Stomach (tissue), 9 donors: ENCODE results near the gene HOXB6. TPM values are rescaled to one million over a fixed set of nuclear protein-coding genes. Genes with fewer than 3 reads are reported as not detected.

Experiments
- DNase-seq, 2 donors: peaks; one replicate each; pipeline versions ENCODE4 v3.0.0 to v3.0.0-alpha.2; 2013 to 2019
- H3K27ac ChIP-seq, 5 donors: fragments of 200-600 bp in 4 of 5; sonication (generic) in 4 of 5; one replicate each; pipeline ENCODE4 v1.5.1; 2013 to 2019; ENCODE audit warnings: mild to moderate bottlenecking in 1 of 5, moderate library complexity in 1 of 5
- H3K27me3 ChIP-seq, 3 donors: fragments of 200-600 bp; sonication (generic); one replicate each; pipeline ENCODE4 v1.5.1; 2017 to 2019; ENCODE audit warnings: mixed run types in 1 of 3
- H3K36me3 ChIP-seq, 4 donors: fragments of 200-600 bp; sonication (generic); 1 replicate in 3 of 4; 2 replicates in 1 of 4; pipeline ENCODE4 v1.5.1; 2016 to 2019
- H3K4me1 ChIP-seq, 4 donors: fragments of 200-600 bp; sonication (generic); one replicate each; pipeline ENCODE4 v1.5.1; 2016 to 2019
- H3K4me3 ChIP-seq, 4 donors: fragments of 200-600 bp; sonication (generic) in 3 of 4; one replicate each; pipeline ENCODE4 v1.5.1; 2016 to 2019; ENCODE audit warnings: mild to moderate bottlenecking in 1 of 4
- H3K9me3 ChIP-seq, 4 donors: fragments of 200-600 bp; sonication (generic); one replicate each; pipeline ENCODE4 v1.5.1; 2016 to 2019
- CTCF ChIP-seq, 7 experiments: fragments of 450-650 bp in 4 of 7; fragments of 200-600 bp in 3 of 7; sonication (generic) in 3 of 7; IDR thresholded peaks; one replicate each; pipeline ENCODE4 v1.5.1; 2016 to 2019; ENCODE audit warnings: antibody characterized with exemption in 7 of 7, control low read depth in 2 of 7, mild to moderate bottlenecking in 1 of 7
- EP300 ChIP-seq: sonication (generic); formaldehyde crosslinking; IDR thresholded peaks from one replicate; pipeline ENCODE4 v1.6.1; 2017; ENCODE audit warnings: antibody characterized with exemption
- POLR2A ChIP-seq, 4 donors: fragments of 450-650 bp; IDR thresholded peaks; one replicate each; pipeline ENCODE4 v1.6.1; 2016; ENCODE audit warnings: antibody characterized with exemption in 4 of 4, control low read depth in 2 of 4, mild to moderate bottlenecking in 1 of 4, moderate library complexity in 1 of 4
- POLR2AphosphoS5 ChIP-seq, 3 donors: sonication (generic); formaldehyde crosslinking; IDR thresholded peaks; one replicate each; pipeline ENCODE4 v1.6.1; 2016; ENCODE audit warnings: antibody characterized with exemption in 3 of 3
- WGBS, 5 donors: extraction: QIAGEN DNeasy Blood & Tissue Kit in 3 of 5; methylation state at CpG; one replicate each; pipeline versions ENCODE4 v1.1.5 to v1.1.7; 2013 to 2018; 5-methylcytosine and 5-hydroxymethylcytosine counted together
- intact Hi-C: fragments of 100-400 bp; cut with DNase I; formaldehyde crosslinking; loops from one replicate; pipeline ENCODE4 v1.15.1; 2023; ENCODE audit warnings: low total_unique reads
- polyA plus RNA-seq, 3 donors: library from polyadenylated mRNA; stranded (reverse); fragments of 200-250 nt; gene quantifications; one replicate each; pipeline ENCODE4 v1.2.3, GENCODE V29; 2013
- total RNA-seq, 5 donors: library from RNA; depleted of rRNA; stranded (reverse); fragments of >200 nt; gene quantifications; one replicate each; pipeline versions ENCODE4 v1.1.0 to v1.2.3, GENCODE V29; 2014 to 2016
- donor health status: healthy with polysubstance abuse.
- donor health status: Bipolar disorder and iron deficiency.
- donor health status: healthy.

The HOXB6 gene
- total and polyA plus RNA-seq, 8 donors: 4.2 to 150 (median 10.9) TPM

DNA sequence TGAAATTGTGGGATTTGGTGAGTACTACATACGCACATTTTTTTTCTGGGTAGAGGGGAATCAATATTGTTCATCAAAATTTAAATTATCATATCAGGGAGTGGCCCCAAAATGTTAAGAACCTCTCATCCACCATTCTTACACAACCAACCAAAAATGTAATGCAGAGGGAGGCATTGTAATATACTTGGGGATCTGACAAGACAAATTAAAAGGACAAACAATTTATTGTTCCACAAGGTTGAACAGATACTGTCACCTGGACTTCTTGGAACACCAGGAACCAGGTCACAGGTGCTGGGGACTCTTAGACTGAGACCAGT is 36.0 kb upstream of the HOXB6 start:
- DNase-seq: no peak
- H3K4me3 ChIP-seq: no peak overlapping the region

DNA sequence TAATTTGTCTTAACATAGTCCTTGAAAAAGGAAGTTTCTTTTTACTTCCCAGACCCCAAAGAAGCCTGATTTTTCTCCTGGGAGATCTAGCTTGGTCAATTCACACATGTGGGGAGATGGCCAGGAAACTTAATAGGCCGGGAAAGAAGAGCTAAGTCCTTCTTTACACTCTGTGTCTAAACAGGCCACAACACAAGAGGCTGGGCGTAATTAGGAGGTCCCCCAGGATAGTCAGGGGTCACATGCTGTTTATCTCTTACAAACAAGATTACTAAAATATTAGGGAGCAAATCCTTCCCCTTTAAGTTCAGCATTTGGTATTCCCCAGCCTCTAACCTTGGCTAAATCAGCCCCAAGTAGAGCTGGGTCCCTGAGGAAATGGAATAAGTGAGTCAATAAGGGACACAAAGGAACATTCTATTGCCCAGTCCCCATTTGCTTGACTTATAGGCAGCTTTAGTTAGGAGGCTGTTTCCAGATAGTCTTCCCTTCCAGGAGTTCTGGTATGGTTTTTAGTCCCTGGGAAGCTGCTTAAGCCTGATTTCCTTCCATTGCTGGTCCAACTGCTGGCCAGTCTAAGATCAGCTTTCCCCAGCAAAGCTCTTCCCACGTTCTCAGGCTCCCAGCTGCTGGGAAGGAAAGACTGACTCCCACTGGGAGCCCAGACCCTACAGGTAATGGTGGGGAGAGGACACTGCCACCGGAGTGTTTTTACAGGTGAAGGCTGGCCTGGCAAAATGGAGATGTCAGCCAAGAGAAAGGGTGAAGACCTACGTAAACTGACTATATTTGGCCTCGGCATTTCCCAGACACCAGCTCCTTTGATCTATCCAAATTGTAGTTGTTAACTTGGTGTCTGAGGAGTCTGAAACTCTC is 35.4 kb upstream of the HOXB6 start:
- H3K27ac ChIP-seq: no peak overlapping the region
- peak in 1 of 2 donors; percentile 2 for DNase-seq
- peaks cover 43 to 100% (median 94%) of the 10 kb centered on the region in 3 donors for H3K27me3 ChIP-seq

More for the DNA sequence above, 36.0 kb upstream of the HOXB6 start:
- no peak for TF ChIP-seq POLR2AphosphoS5 (IDR thresholded peaks at IDR 0.05)
- no peak for TF ChIP-seq CTCF (IDR thresholded peaks at IDR 0.05)
- no peak for TF ChIP-seq POLR2A (IDR thresholded peaks at IDR 0.05)
- no peak for TF ChIP-seq EP300
- no peaks in the 10 kb centered on the region for H3K36me3 ChIP-seq
- peaks cover 39 to 100% (median 94%) of the 10 kb centered on the region in 3 donors for H3K27me3 ChIP-seq
- 36 to 75% (median 50%) methylated on average over 1 of the region's 1 CpG for WGBS, 5 donors
- intact Hi-C loops: no loop called here
- H3K27ac ChIP-seq: no peak overlapping the region
- peaks cover 0 to 21% (median 7%) of the 10 kb centered on the region in 4 donors for H3K4me1 ChIP-seq
- H3K9me3 ChIP-seq: no peaks in the 10 kb centered on the region

DNA sequence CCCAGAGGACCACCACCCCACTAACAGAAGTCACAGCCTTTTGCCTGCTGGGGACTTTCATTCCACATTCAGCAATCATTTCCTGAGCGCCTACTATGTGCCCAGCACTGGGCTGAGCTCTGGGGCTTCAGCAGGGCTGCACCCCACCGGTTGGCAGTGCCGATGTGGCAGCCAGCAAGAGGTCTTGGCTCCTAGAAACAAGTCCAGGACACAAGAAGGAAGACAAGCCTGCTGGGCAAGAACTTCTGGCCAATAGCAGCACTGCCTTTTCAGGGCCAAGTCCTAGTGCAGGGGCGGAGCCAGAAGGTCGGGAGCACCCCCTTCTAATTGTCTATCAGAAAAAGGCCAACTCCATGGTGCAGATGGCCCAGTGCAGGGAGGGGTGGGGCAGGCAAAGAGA is 34.4 kb upstream of the HOXB6 start:
- H3K36me3 ChIP-seq: no peaks in the 10 kb centered on the region
- peak in 1 of 2 donors; percentile 1 for DNase-seq
- TF ChIP-seq POLR2A (IDR thresholded peaks at IDR 0.05) (no peak), EP300 (no peak), POLR2AphosphoS5 (IDR thresholded peaks at IDR 0.05) (no peak), CTCF (IDR thresholded peaks at IDR 0.05) (no peak)
- intact Hi-C loops: no loop called here
- H3K4me1 ChIP-seq: peaks cover 0 to 21% (median 8%) of the 10 kb centered on the region in 4 donors
- H3K27me3 ChIP-seq: peaks cover 51 to 100% (median 95%) of the 10 kb centered on the region in 3 donors
- 20 to 33% (median 25%) methylated on average over 5 of the region's 5 CpGs for WGBS, 5 donors
- H3K4me3 ChIP-seq: no peak overlapping the region
- H3K9me3 ChIP-seq: no peaks in the 10 kb centered on the region
- H3K27ac ChIP-seq: no peak overlapping the region

More for the DNA sequence above, 35.4 kb upstream of the HOXB6 start:
- WGBS, 5 donors: 40 to 56% (median 51%) methylated on average over 6 of the region's 6 CpGs
- no peaks in the 10 kb centered on the region for H3K36me3 ChIP-seq
- intact Hi-C loops: no loop called here
- no peaks in the 10 kb centered on the region for H3K9me3 ChIP-seq
- no peak overlapping the region for H3K4me3 ChIP-seq
- TF ChIP-seq POLR2AphosphoS5 (IDR thresholded peaks at IDR 0.05): no peak
- TF ChIP-seq EP300: no peak
- TF ChIP-seq POLR2A (IDR thresholded peaks at IDR 0.05): no peak
- TF ChIP-seq CTCF (IDR thresholded peaks at IDR 0.05): no peak
- H3K4me1 ChIP-seq: peaks cover 0 to 17% (median 6%) of the 10 kb centered on the region in 4 donors

- H3K4me3 ChIP-seq: no peak overlapping the region
- DNase-seq: peak in 1 of 2 donors; percentile 2
- WGBS, 5 donors: 23 to 37% (median 26%) methylated on average over 17 to 18 of the region's 18 CpGs
Observed at GRCh38 chr17:48637323-48638260, 32.8 kb upstream of the HOXB6 start.

More at GRCh38 chr17:48637323-48638260, 32.8 kb upstream of the HOXB6 start:
- peaks cover 54 to 100% (median 99%) of the 10 kb centered on the region in 3 donors for H3K27me3 ChIP-seq
- peaks cover 0 to 28% (median 12%) of the 10 kb centered on the region in 4 donors for H3K4me1 ChIP-seq
- intact Hi-C loops: no loop called here
- TF ChIP-seq EP300 (no peak), POLR2A (IDR thresholded peaks at IDR 0.05) (no peak), POLR2AphosphoS5 (IDR thresholded peaks at IDR 0.05) (no peak), CTCF (IDR thresholded peaks at IDR 0.05) (no peak)
- no peaks in the 10 kb centered on the region for H3K36me3 ChIP-seq
- no peak overlapping the region for H3K27ac ChIP-seq
- no peaks in the 10 kb centered on the region for H3K9me3 ChIP-seq
